Pulmonary artery endothelial cell (primary cell): Measurements from ENCODE around the gene NAT16. TPM values are rescaled to one million over a fixed set of nuclear protein-coding genes. Genes with fewer than 3 reads are reported as not detected.
"Not testable (repeated sequence)": the region's sequence is repeated elsewhere in the genome, so short reads cannot be mapped to it uniquely, and the experiment has no call there.

Experiments
- DNase-seq: peaks from one replicate; pipeline ENCODE4 v3.0.0-alpha.2; 2011; ENCODE audit warnings: low read depth, low spot score
- total RNA-seq: library from RNA; depleted of rRNA; stranded (reverse); fragments of >200 nt; gene quantifications from 2 replicates; pipeline ENCODE4 v1.2.3, GENCODE V29; 2014

Gene NAT16
- total RNA-seq, 1 donor from 2014 or later, result not detected

- DNase-seq, result no peak
These were observed 51.9 kb downstream of the NAT16 start for GRCh38 chr7:101128040-101128834.

GRCh38 chr7:101127460-101128039, 52.5 kb downstream of the NAT16 start:
- DNase-seq, result no peak

DNA sequence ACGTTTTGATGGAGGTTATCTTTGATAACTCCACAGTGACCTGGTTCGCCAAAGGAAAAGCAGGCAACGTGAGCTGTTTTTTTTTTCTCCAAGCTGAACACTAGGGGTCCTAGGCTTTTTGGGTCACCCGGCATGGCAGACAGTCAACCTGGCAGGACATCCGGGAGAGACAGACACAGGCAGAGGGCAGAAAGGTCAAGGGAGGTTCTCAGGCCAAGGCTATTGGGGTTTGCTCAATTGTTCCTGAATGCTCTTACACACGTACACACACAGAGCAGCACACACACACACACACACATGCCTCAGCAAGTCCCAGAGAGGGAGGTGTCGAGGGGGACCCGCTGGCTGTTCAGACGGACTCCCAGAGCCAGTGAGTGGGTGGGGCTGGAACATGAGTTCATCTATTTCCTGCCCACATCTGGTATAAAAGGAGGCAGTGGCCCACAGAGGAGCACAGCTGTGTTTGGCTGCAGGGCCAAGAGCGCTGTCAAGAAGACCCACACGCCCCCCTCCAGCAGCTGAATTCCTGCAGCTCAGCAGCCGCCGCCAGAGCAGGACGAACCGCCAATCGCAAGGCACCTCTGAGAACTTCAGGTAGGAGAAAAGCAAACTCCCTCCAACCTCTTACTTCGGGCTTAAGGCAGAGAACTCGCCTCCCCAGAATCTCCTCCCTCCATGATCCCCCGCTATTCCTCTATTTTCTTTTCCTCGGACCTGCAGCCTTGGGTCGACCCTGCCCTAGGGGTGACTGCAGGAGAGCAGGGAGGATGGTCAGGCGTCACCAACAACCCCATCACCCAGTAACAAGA, 53.2 kb downstream of the NAT16 start, which contains the start of gene SERPINE1:
TSS of gene SERPINE1 (plus strand) at position 454 of the 809 bp plus-strand sequence. CDS start 1,290 bp downstream, outside the sequence.
- peak; percentile 100 for DNase-seq

DNA sequence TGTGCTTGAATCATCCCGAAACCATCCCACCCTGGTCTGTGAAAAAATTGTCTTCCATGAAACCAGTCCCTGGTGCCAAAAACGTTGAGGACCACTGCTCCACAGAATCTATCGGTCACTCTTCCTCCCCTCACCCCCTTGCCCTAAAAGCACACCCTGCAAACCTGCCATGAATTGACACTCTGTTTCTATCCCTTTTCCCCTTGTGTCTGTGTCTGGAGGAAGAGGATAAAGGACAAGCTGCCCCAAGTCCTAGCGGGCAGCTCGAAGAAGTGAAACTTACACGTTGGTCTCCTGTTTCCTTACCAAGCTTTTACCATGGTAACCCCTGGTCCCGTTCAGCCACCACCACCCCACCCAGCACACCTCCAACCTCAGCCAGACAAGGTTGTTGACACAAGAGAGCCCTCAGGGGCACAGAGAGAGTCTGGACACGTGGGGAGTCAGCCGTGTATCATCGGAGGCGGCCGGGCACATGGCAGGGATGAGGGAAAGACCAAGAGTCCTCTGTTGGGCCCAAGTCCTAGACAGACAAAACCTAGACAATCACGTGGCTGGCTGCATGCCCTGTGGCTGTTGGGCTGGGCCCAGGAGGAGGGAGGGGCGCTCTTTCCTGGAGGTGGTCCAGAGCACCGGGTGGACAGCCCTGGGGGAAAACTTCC, 54.0 kb downstream of the NAT16 start:
- DNase-seq, result peak; percentile 86

GRCh38 chr7:101124376-101125056, 55.6 kb downstream of the NAT16 start:
- peak; percentile 83 for DNase-seq

GRCh38 chr7:101123703-101124068, 56.4 kb downstream of the NAT16 start:
- DNase-seq, result no peak

DNA sequence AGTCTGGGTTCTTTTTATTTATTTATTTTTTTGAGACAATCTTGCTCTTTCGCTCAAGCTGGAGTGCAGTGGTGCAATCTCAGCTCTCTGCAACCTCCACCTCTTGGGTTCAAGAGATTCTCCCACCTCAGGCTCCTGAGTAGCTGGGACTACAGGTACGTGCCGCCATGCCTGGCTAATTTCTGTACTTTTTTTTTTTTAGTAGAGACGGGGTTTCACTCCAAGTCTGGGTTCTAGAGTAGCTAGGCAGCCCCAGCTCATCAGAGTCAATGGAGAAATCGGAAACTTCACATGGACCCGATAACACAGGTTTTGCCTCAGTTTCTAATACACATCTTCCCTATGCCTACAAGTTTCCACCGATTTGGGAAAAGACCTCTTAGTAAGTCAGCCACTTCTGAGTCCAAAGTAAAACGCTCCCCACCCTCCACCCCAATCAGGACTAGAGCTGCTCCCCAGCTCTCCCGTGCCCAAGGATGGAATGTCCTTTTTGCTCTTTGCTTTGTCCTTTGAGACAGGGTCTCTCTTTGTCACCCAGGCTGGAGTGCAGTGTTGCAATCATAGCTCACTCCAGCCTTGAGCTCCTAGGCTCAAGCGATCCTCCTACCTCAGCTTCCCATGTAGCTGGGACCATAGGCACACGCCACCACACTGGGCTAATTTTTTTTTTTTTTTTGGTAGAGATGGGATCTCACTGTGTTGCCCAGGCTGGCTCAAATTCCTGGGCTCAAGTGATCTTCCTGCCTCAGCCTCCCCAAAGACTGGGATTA, 57.0 kb downstream of the NAT16 start:
- no peak for DNase-seq

GRCh38 chr7:101121991-101122932, 57.8 kb downstream of the NAT16 start:
- peak; percentile 98 for DNase-seq

- not testable (repeated sequence) for DNase-seq
These were observed 58.5 kb downstream of the NAT16 start for GRCh38 chr7:101121631-101121990.

Other genes with a start within 250 kb of the NAT16 start
- not detected in 2 replicates for gene MUC3A, start 230.8 kb downstream of the NAT16 start, total RNA-seq
- under 0.01 TPM in 1 of 2 replicates, not detected in the other for gene MUC12, start 210.7 kb downstream of the NAT16 start, total RNA-seq
- gene MUC17, start 160.2 kb downstream of the NAT16 start, total RNA-seq, result not detected in 2 replicates
- 14.0 and 28.8 TPM in 2 replicates for gene TRIM56, start 94.8 kb downstream of the NAT16 start, total RNA-seq
- 2,165 and 2,466 TPM in 2 replicates for gene SERPINE1, start 53.2 kb downstream of the NAT16 start, total RNA-seq
- 161 and 225 TPM in 2 replicates for gene AP1S1, start 25.8 kb downstream of the NAT16 start, total RNA-seq
- 0.07 TPM in 1 of 2 replicates, not detected in the other for gene VGF, start 14.7 kb downstream of the NAT16 start, total RNA-seq
- gene MOGAT3, start 20.7 kb upstream of the NAT16 start, total RNA-seq, result not detected in 2 replicates
- 65.4 and 80.8 TPM in 2 replicates for gene PLOD3, start 37.3 kb upstream of the NAT16 start, total RNA-seq
- 84.0 and 118 TPM in 2 replicates for gene ZNHIT1, start 37.9 kb upstream of the NAT16 start, total RNA-seq
- 2.0 and 3.6 TPM in 2 replicates for gene CLDN15, start 57.5 kb upstream of the NAT16 start, total RNA-seq
- 132 and 233 TPM in 2 replicates for gene FIS1, start 64.8 kb upstream of the NAT16 start, total RNA-seq
- 21.9 and 24.2 TPM in 2 replicates for gene IFT22, start 141.5 kb upstream of the NAT16 start, total RNA-seq
- not detected in 2 replicates for gene COL26A1, start 182.6 kb upstream of the NAT16 start, total RNA-seq